GM23338 (cell line): ENCODE measurements around the gene TMEM37. TPM values are rescaled to one million over a fixed set of nuclear protein-coding genes. Genes with fewer than 3 reads are reported as not detected.
"Not testable (repeated sequence)": the region's sequence is repeated elsewhere in the genome, so short reads cannot be mapped to it uniquely, and the experiment has no call there.

Source experiments
- ATAC-seq: fragments of 200-7000 bp; cut with Tn5 transposase; 3 replicates; pipeline ENCODE4 v1.9.1; 2020
- DNase-seq: peaks from one replicate; pipeline ENCODE4 v3.0.0-alpha.2; 2015; ENCODE audit warnings: low spot score
- H2AFZ ChIP-seq: fragments of 200-600 bp; sonication (generic); 2 replicates; pipeline ENCODE4 v1.8.0; 2016; ENCODE audit warnings: antibody characterized with exemption, mild to moderate bottlenecking, moderate library complexity
- H3F3A ChIP-seq: fragments of 200-600 bp; sonication (generic); replicated peaks from 2 replicates; pipeline ENCODE4 v1.8.0; 2017; ENCODE audit warnings: antibody characterized with exemption, mixed run types, low read depth
- H3K27ac ChIP-seq: fragments of 200-600 bp; sonication (generic); 2 replicates; pipeline ENCODE4 v1.6.1; 2016; ENCODE audit warnings: low read depth
- H3K27me3 ChIP-seq: fragments of 200-600 bp; sonication (generic); 2 replicates; pipeline ENCODE4 v1.8.0; 2016; ENCODE audit warnings: mild to moderate bottlenecking, mixed run types, moderate library complexity; ENCODE audit not compliant: insufficient read depth
- H3K36me3 ChIP-seq: fragments of 200-600 bp; sonication (generic); 2 replicates; pipeline ENCODE4 v1.8.0; 2016; ENCODE audit warnings: mild to moderate bottlenecking; ENCODE audit not compliant: insufficient read depth
- H3K4me1 ChIP-seq: fragments of 200-600 bp; sonication (generic); 2 replicates; pipeline ENCODE4 v1.8.0; 2016; ENCODE audit warnings: mild to moderate bottlenecking, moderate library complexity; ENCODE audit not compliant: insufficient read depth
- H3K4me2 ChIP-seq: fragments of 200-600 bp; sonication (generic); 2 replicates; pipeline ENCODE4 v1.7.1; 2017; ENCODE audit warnings: mixed run types
- H3K4me3 ChIP-seq: fragments of 200-600 bp; sonication (generic); 2 replicates; pipeline ENCODE4 v1.6.1; 2016; ENCODE audit warnings: mixed run types
- H3K79me2 ChIP-seq: fragments of 200-600 bp; sonication (generic); replicated peaks from 2 replicates; pipeline ENCODE4 v1.8.0; 2017; ENCODE audit warnings: mild to moderate bottlenecking; ENCODE audit not compliant: insufficient read depth
- H3K9me2 ChIP-seq: fragments of 200-600 bp; sonication (generic); 2 replicates; pipeline ENCODE4 v1.8.0; 2017; ENCODE audit not compliant: insufficient read depth
- H4K20me1 ChIP-seq: fragments of 200-600 bp; sonication (generic); replicated peaks from 2 replicates; pipeline ENCODE4 v1.8.0; 2017; ENCODE audit warnings: mild to moderate bottlenecking; ENCODE audit not compliant: insufficient read depth
- H3K27ac Mint-ChIP-seq: 2 replicates; pipeline ENCODE4 v1.8.0; 2020; ENCODE audit warnings: inconsistent platforms, mild to moderate bottlenecking, moderate library complexity, mixed read lengths
- H3K27me3 Mint-ChIP-seq: 3 replicates; pipeline ENCODE4 v1.8.0; 2022; ENCODE audit warnings: low read depth, mild to moderate bottlenecking, moderate library complexity, mixed read lengths, inconsistent platforms; ENCODE audit not compliant: insufficient read depth, poor library complexity
- H3K36me3 Mint-ChIP-seq: 3 replicates; pipeline ENCODE4 v1.8.0; 2021; ENCODE audit warnings: low read depth, mild to moderate bottlenecking, inconsistent platforms, moderate library complexity, mixed read lengths
- H3K4me1 Mint-ChIP-seq: 3 replicates; pipeline ENCODE4 v1.8.0; 2020; ENCODE audit warnings: mild to moderate bottlenecking, inconsistent platforms, mixed read lengths
- H3K4me3 Mint-ChIP-seq: 3 replicates; pipeline ENCODE4 v1.8.0; 2021; ENCODE audit warnings: moderate library complexity, mild to moderate bottlenecking, inconsistent platforms, mixed read lengths
- H3K9me3 Mint-ChIP-seq: 3 replicates; pipeline ENCODE4 v1.8.0; 2020; ENCODE audit warnings: moderate library complexity, mild to moderate bottlenecking, inconsistent platforms, mixed read lengths
- CREB1 ChIP-seq: fragments of 250-450 bp; sonication (Bioruptor Pico); IDR thresholded peaks from 2 replicates; pipeline ENCODE4 v1.5.0; 2020; ENCODE audit warnings: low read depth, mild to moderate bottlenecking, moderate library complexity
- EZH2 ChIP-seq: fragments of 200-600 bp; sonication (generic); IDR thresholded peaks from one replicate; pipeline ENCODE4 v1.8.0; 2017; ENCODE audit warnings: antibody characterized with exemption, mild to moderate bottlenecking, low read depth; ENCODE audit not compliant: unreplicated experiment
- JUNB ChIP-seq: IDR thresholded peaks from one replicate; pipeline ENCODE4 v1.6.1; 2016; ENCODE audit warnings: antibody characterized with exemption; ENCODE audit not compliant: unreplicated experiment
- NANOG ChIP-seq: IDR thresholded peaks from 2 replicates; pipeline ENCODE4 v1.6.1; 2016; ENCODE audit warnings: antibody characterized with exemption, borderline replicate concordance
- POLR2AphosphoS5 ChIP-seq: IDR thresholded peaks from 2 replicates; pipeline ENCODE4 v1.6.1; 2016; ENCODE audit warnings: antibody characterized with exemption, low read depth
- STAT1 ChIP-seq: IDR thresholded peaks from one replicate; pipeline ENCODE4 v1.6.1; 2016; ENCODE audit warnings: antibody characterized with exemption; ENCODE audit not compliant: unreplicated experiment
- ZNF114 ChIP-seq: fragments of 250-450 bp; sonication (Bioruptor Pico); IDR thresholded peaks from 2 replicates; pipeline ENCODE4 v1.5.0; 2020; ENCODE audit warnings: mild to moderate bottlenecking, moderate library complexity
- ZNF331 ChIP-seq: fragments of 250-450 bp; sonication (Bioruptor Pico); IDR thresholded peaks from 2 replicates; pipeline ENCODE4 v1.5.0; 2020; ENCODE audit warnings: low read depth, mild to moderate bottlenecking, moderate library complexity
- polyA plus RNA-seq: library from polyadenylated mRNA; unstranded; fragments of >200 nt; fragmentation: Nextera tagmentation; extraction: Ambion mirVana; gene quantifications from 2 replicates; pipeline ENCODE4 v1.2.1, GENCODE V29; 2016
- total RNA-seq: library from RNA; depleted of rRNA; stranded (reverse); fragments of >200 nt; shearing (Covaris generic); gene quantifications from 2 replicates; pipeline ENCODE4 v1.2.3, GENCODE V29; 2014
- TF ChIP-seq, protein P1 (sequence below), 2 experiments: fragments of 200-600 bp in 1 of 2; sonication (generic) in 1 of 2; conservative IDR thresholded peaks; 2 replicates each; pipeline versions ENCODE4 v1.5.1 to v1.6.1; 2016 to 2017; ENCODE audit warnings: antibody characterized with exemption in 2 of 2, low read depth in 2 of 2, mild to moderate bottlenecking in 2 of 2, moderate library complexity in 1 of 2
- TF ChIP-seq, protein P2 (sequence below): fragments of 250-450 bp; sonication (Bioruptor Pico); IDR thresholded peaks from 2 replicates; pipeline ENCODE4 v1.5.0; 2020; ENCODE audit warnings: mild to moderate bottlenecking, moderate library complexity
- TF ChIP-seq, protein P3 (sequence below): IDR thresholded peaks from 2 replicates; pipeline ENCODE4 v1.6.1; 2016; ENCODE audit warnings: antibody characterized with exemption

Gene TMEM37
- total and polyA plus RNA-seq, 2 experiments from 2014 or later = 8.6 to 8.8 TPM

DNA sequence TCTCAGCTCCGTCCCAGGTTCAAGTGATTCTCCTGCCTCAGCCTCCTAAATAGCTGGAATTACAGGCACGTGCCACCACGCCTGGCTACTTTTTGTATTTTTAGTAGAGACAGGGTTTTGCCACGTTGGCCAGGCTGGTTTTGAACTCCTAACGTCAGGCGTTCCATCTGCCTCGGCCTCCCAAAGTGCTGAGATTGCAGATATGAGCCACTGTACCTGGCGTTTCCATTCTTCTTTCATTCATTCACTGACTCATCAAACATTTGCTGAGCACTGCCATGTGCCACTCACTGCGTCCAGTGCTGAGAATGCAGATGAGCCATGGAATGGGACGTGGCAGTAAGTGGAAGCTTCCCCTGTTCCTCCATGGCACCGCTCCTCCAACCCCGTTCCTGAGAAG lies 28.0 kb upstream of the TMEM37 start:
- H3K4me1 Mint-ChIP-seq = peaks cover 11% of the 10 kb centered on the region
- H3K9me3 Mint-ChIP-seq, H3K79me2 ChIP-seq, H3K4me3 ChIP-seq, H3K4me1 ChIP-seq, ATAC-seq, H3K36me3 Mint-ChIP-seq, H3K36me3 ChIP-seq, H3K27ac ChIP-seq, H3F3A ChIP-seq, H4K20me1 ChIP-seq, H3K27me3 ChIP-seq, H3K27ac Mint-ChIP-seq, H3K9me2 ChIP-seq, H3K4me2 ChIP-seq, H3K27me3 Mint-ChIP-seq, H3K4me3 Mint-ChIP-seq, DNase-seq, H2AFZ ChIP-seq: not testable (repeated sequence)

DNA sequence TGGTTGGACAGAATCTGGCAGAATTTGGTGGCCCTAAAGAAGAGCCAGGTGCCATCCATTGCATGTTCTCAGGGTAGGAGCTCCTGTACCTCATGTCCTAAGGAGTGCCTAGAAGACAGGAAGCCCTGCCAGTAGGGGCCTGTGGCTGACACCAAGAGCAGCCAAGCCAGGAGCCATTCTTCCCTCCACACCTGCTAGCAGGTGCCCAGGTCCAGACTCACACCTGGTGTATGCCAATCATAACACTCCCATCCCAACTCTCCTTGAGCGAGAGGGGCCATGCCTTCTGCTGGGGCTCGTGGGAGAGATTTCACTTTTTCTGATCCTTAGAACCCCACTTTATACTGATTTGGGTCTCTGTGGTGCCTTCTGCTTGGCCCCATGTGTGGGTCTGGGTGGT lies 26.5 kb upstream of the TMEM37 start:
- Mint-ChIP-seq H3K36me3 (no peaks in the 10 kb centered on the region), H3K4me1 (peaks cover 7% of the 10 kb centered on the region; the same call in 1 of the 3 replicates), H3K9me3 (no peaks in the 10 kb centered on the region), H3K4me3 (no peak overlapping the region), H3K27me3 (peaks cover 7% of the 10 kb centered on the region), H3K27ac (no peak overlapping the region)
- H4K20me1 ChIP-seq = no peaks in the 10 kb centered on the region
- H3K9me2 ChIP-seq = no peaks in the 10 kb centered on the region
- H3K27ac ChIP-seq = no peak overlapping the region
- H3K4me3 ChIP-seq = no peak overlapping the region
- H3K27me3 ChIP-seq = no peaks in the 10 kb centered on the region
- no peaks in the 10 kb centered on the region for H3K79me2 ChIP-seq
- no peak overlapping the region for H2AFZ ChIP-seq
- no peaks in the 10 kb centered on the region for H3K36me3 ChIP-seq
- DNase-seq = no peak
- no peaks in the 10 kb centered on the region for H3K4me1 ChIP-seq
- H3F3A ChIP-seq = no peaks in the 10 kb centered on the region
- ATAC-seq = no peak
- H3K4me2 ChIP-seq = no peak overlapping the region
- TF ChIP-seq POLR2AphosphoS5 = no peak
- TF ChIP-seq ZNF114 (CRISPR knock-in tag) = no peak
- no peak for TF ChIP-seq ZNF331 (CRISPR knock-in tag)
- TF ChIP-seq, protein P1, sequence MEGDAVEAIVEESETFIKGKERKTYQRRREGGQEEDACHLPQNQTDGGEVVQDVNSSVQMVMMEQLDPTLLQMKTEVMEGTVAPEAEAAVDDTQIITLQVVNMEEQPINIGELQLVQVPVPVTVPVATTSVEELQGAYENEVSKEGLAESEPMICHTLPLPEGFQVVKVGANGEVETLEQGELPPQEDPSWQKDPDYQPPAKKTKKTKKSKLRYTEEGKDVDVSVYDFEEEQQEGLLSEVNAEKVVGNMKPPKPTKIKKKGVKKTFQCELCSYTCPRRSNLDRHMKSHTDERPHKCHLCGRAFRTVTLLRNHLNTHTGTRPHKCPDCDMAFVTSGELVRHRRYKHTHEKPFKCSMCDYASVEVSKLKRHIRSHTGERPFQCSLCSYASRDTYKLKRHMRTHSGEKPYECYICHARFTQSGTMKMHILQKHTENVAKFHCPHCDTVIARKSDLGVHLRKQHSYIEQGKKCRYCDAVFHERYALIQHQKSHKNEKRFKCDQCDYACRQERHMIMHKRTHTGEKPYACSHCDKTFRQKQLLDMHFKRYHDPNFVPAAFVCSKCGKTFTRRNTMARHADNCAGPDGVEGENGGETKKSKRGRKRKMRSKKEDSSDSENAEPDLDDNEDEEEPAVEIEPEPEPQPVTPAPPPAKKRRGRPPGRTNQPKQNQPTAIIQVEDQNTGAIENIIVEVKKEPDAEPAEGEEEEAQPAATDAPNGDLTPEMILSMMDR (conservative IDR thresholded peaks at IDR 0.05; ENCODE audit: low read depth in 2 of 2) = no peak
- no peak for TF ChIP-seq NANOG
- TF ChIP-seq JUNB = no peak
- TF ChIP-seq, protein P2, sequence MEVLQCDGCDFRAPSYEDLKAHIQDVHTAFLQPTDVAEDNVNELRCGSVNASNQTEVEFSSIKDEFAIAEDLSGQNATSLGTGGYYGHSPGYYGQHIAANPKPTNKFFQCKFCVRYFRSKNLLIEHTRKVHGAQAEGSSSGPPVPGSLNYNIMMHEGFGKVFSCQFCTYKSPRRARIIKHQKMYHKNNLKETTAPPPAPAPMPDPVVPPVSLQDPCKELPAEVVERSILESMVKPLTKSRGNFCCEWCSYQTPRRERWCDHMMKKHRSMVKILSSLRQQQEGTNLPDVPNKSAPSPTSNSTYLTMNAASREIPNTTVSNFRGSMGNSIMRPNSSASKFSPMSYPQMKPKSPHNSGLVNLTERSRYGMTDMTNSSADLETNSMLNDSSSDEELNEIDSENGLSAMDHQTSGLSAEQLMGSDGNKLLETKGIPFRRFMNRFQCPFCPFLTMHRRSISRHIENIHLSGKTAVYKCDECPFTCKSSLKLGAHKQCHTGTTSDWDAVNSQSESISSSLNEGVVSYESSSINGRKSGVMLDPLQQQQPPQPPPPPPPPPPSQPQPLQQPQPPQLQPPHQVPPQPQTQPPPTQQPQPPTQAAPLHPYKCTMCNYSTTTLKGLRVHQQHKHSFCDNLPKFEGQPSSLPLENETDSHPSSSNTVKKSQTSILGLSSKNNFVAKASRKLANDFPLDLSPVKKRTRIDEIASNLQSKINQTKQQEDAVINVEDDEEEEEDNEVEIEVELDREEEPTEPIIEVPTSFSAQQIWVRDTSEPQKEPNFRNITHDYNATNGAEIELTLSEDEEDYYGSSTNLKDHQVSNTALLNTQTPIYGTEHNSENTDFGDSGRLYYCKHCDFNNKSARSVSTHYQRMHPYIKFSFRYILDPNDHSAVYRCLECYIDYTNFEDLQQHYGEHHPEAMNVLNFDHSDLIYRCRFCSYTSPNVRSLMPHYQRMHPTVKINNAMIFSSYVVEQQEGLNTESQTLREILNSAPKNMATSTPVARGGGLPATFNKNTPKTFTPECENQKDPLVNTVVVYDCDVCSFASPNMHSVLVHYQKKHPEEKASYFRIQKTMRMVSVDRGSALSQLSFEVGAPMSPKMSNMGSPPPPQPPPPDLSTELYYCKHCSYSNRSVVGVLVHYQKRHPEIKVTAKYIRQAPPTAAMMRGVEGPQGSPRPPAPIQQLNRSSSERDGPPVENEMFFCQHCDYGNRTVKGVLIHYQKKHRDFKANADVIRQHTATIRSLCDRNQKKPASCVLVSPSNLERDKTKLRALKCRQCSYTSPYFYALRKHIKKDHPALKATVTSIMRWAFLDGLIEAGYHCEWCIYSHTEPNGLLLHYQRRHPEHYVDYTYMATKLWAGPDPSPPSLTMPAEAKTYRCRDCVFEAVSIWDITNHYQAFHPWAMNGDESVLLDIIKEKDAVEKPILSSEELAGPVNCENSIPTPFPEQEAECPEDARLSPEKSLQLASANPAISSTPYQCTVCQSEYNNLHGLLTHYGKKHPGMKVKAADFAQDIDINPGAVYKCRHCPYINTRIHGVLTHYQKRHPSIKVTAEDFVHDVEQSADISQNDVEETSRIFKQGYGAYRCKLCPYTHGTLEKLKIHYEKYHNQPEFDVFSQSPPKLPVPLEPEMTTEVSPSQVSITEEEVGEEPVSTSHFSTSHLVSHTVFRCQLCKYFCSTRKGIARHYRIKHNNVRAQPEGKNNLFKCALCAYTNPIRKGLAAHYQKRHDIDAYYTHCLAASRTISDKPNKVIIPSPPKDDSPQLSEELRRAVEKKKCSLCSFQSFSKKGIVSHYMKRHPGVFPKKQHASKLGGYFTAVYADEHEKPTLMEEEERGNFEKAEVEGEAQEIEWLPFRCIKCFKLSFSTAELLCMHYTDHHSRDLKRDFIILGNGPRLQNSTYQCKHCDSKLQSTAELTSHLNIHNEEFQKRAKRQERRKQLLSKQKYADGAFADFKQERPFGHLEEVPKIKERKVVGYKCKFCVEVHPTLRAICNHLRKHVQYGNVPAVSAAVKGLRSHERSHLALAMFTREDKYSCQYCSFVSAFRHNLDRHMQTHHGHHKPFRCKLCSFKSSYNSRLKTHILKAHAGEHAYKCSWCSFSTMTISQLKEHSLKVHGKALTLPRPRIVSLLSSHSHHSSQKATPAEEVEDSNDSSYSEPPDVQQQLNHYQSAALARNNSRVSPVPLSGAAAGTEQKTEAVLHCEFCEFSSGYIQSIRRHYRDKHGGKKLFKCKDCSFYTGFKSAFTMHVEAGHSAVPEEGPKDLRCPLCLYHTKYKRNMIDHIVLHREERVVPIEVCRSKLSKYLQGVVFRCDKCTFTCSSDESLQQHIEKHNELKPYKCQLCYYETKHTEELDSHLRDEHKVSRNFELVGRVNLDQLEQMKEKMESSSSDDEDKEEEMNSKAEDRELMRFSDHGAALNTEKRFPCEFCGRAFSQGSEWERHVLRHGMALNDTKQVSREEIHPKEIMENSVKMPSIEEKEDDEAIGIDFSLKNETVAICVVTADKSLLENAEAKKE (CRISPR knock-in tag) = no peak
- TF ChIP-seq, protein P3, sequence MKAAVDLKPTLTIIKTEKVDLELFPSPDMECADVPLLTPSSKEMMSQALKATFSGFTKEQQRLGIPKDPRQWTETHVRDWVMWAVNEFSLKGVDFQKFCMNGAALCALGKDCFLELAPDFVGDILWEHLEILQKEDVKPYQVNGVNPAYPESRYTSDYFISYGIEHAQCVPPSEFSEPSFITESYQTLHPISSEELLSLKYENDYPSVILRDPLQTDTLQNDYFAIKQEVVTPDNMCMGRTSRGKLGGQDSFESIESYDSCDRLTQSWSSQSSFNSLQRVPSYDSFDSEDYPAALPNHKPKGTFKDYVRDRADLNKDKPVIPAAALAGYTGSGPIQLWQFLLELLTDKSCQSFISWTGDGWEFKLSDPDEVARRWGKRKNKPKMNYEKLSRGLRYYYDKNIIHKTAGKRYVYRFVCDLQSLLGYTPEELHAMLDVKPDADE = no peak
- TF ChIP-seq CREB1 (CRISPR knock-in tag) = no peak
- no peak for TF ChIP-seq EZH2
- TF ChIP-seq STAT1 = no peak
